HFF-Myc (cell line): Measurements from ENCODE around the gene ELOVL2.

ENCODE experiments used
- DNase-seq: peaks from one replicate; pipeline ENCODE4 v3.0.0-alpha.2; 2011; ENCODE audit warnings: low read depth; ENCODE audit errors: extremely low read depth
- H3K4me3 ChIP-seq: replicated peaks from 2 replicates; pipeline ENCODE4 v1.5.1; 2011; ENCODE audit warnings: low read depth, mild to moderate bottlenecking, control low read depth, low read length
- TF ChIP-seq, protein P1 (sequence below): IDR thresholded peaks from 2 replicates; pipeline ENCODE4 v1.5.1; 2012; ENCODE audit warnings: mild to moderate bottlenecking, low read depth, low read length, control low read depth; ENCODE audit errors: missing control alignments

Gene ELOVL2

GRCh38 chr6:11067348-11067747 lies 23.2 kb upstream of the ELOVL2 start:
- H3K4me3 ChIP-seq: no peak overlapping the region
- DNase-seq: no peak
- TF ChIP-seq, protein P1, sequence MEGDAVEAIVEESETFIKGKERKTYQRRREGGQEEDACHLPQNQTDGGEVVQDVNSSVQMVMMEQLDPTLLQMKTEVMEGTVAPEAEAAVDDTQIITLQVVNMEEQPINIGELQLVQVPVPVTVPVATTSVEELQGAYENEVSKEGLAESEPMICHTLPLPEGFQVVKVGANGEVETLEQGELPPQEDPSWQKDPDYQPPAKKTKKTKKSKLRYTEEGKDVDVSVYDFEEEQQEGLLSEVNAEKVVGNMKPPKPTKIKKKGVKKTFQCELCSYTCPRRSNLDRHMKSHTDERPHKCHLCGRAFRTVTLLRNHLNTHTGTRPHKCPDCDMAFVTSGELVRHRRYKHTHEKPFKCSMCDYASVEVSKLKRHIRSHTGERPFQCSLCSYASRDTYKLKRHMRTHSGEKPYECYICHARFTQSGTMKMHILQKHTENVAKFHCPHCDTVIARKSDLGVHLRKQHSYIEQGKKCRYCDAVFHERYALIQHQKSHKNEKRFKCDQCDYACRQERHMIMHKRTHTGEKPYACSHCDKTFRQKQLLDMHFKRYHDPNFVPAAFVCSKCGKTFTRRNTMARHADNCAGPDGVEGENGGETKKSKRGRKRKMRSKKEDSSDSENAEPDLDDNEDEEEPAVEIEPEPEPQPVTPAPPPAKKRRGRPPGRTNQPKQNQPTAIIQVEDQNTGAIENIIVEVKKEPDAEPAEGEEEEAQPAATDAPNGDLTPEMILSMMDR: no peak

- DNase-seq: no peak
- TF ChIP-seq, protein P1: no peak
- no peak overlapping the region for H3K4me3 ChIP-seq
Observed at GRCh38 chr6:11066505-11067347, 22.6 kb upstream of the ELOVL2 start.

GRCh38 chr6:11065436-11066202 lies 21.5 kb upstream of the ELOVL2 start:
- TF ChIP-seq, protein P1: no peak
- H3K4me3 ChIP-seq: no peak overlapping the region
- DNase-seq: no peak

DNA sequence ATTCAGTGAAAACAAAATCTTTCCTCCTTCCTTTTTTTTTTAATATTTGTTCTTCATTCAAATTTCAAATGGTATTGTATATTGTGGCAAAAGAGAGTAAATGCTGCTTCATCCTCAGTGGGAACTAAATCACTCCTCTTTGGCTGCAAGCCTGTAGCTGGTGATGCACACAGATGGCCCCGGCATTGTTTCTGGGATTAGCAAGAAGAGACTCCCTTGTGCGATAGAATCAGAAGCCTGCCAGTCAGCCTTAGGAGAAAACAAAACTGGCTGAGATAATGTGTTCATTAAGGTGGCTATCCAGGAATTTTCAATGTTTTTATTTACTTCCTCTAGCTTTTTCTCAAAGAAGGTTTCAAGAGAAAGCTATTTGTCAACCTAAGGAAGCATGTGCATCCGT lies 20.7 kb upstream of the ELOVL2 start:
- DNase-seq: no peak
- H3K4me3 ChIP-seq: no peak overlapping the region
- TF ChIP-seq, protein P1: no peak

DNA sequence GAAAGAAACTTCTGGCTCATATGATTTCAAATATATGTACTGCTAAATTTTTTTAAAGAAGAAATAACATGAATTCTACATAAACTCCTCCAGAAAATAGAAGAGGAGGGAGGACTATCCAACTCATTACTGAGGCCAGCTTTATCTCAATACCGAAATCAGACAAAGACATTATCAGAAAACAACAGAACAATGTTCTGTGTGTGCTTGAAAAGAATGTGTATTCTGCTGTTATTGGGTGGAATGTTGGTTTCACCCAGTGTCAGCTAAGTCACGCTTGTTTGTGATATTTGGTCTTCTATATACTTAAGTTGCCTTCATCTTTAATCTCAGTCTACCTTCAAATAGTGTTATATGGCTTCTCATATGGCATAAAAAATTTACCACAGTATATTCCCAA lies 18.6 kb upstream of the ELOVL2 start:
- DNase-seq: no peak
- TF ChIP-seq, protein P1: no peak
- no peak overlapping the region for H3K4me3 ChIP-seq

GRCh38 chr6:11062083-11062482 lies 18.0 kb upstream of the ELOVL2 start:
- DNase-seq: no peak
- TF ChIP-seq, protein P1: no peak
- H3K4me3 ChIP-seq: no peak overlapping the region
